ENCODE data around the gene CC2D1A. TPM values are rescaled to one million over a fixed set of nuclear protein-coding genes. Genes with fewer than 3 reads are reported as not detected.

Gene CC2D1A
- total RNA-seq, 1 donor from 2014 or later, result 128 TPM

- no peak overlapping the region for H3K4me3 ChIP-seq
- DNase-seq (ENCODE audit: low spot score in 2 of 2), result no peak
- peaks cover 4 to 18% of the 10 kb centered on the region in 2 donors for H3K4me1 ChIP-seq
- H3K36me3 ChIP-seq, result peaks cover 9 to 19% of the 10 kb centered on the region in 2 donors
- H3K9me3 ChIP-seq, result no peaks in the 10 kb centered on the region
- no peaks in the 10 kb centered on the region for H3K27me3 ChIP-seq
- H3K27ac ChIP-seq, result no peak overlapping the region
- TF ChIP-seq CTCF (IDR thresholded peaks at IDR 0.05), result no peak
- intact Hi-C loops (cut with DNase I), result no loop called here
Observed at GRCh38 chr19:13976446-13976845, 70.4 kb downstream of the CC2D1A start.

GRCh38 chr19:13977803-13978202, 71.8 kb downstream of the CC2D1A start:
- no peaks in the 10 kb centered on the region for H3K9me3 ChIP-seq
- H3K27me3 ChIP-seq, result no peaks in the 10 kb centered on the region
- H3K36me3 ChIP-seq, result peaks cover 5% of the 10 kb centered on the region in 2 donors
- peak overlapping the region in 1 of 2 donors; percentile 75 for H3K4me3 ChIP-seq
- peaks cover 4 to 18% of the 10 kb centered on the region in 2 donors for H3K4me1 ChIP-seq
- no peak for TF ChIP-seq CTCF (IDR thresholded peaks at IDR 0.05)
- no peak for DNase-seq (ENCODE audit: low spot score in 2 of 2)
- intact Hi-C loops (cut with DNase I), result loop anchor here (2.0 kb wide), 1 partner anchor 27 kb away; no protein-coding TSS in a partner anchor
- H3K27ac ChIP-seq, result peak overlapping the region; percentile 56 to 59

GRCh38 chr19:13978351-13979243, 72.6 kb downstream of the CC2D1A start:
- Histone ChIP-seq H3K27ac (peak overlapping the region; percentile 56 to 59), H3K36me3 (peaks cover 0 to 6% of the 10 kb centered on the region in 2 donors), H3K9me3 (no peaks in the 10 kb centered on the region), H3K27me3 (no peaks in the 10 kb centered on the region), H3K4me3 (peak overlapping the region; percentile 58 to 75), H3K4me1 (peaks cover 4 to 18% of the 10 kb centered on the region in 2 donors)
- TF ChIP-seq CTCF (IDR thresholded peaks at IDR 0.05), result no peak
- intact Hi-C loops (cut with DNase I), result loop anchor here (2.0 kb wide), 1 partner anchor 26 kb away; no protein-coding TSS in a partner anchor
- peak; percentile 60 to 89 for DNase-seq (ENCODE audit: low spot score in 2 of 2)

- Histone ChIP-seq H3K27me3 (no peaks in the 10 kb centered on the region), H3K4me3 (peak overlapping the region; percentile 58 to 75), H3K36me3 (peaks cover 0 to 6% of the 10 kb centered on the region in 2 donors), H3K27ac (peak overlapping the region; percentile 40 to 59), H3K4me1 (peaks cover 4 to 18% of the 10 kb centered on the region in 2 donors), H3K9me3 (no peaks in the 10 kb centered on the region)
- DNase-seq (ENCODE audit: low spot score in 2 of 2), result no peak
- intact Hi-C loops (cut with DNase I), result loop anchor here (2.0 kb wide), 1 partner anchor 26 kb away; no protein-coding TSS in a partner anchor
- no peak for TF ChIP-seq CTCF (IDR thresholded peaks at IDR 0.05)
Observed at GRCh38 chr19:13979244-13979615, 73.2 kb downstream of the CC2D1A start.

- TF ChIP-seq CTCF (IDR thresholded peaks at IDR 0.05), result no peak
- Histone ChIP-seq H3K36me3 (peaks cover 0 to 6% of the 10 kb centered on the region in 2 donors), H3K27ac (no peak overlapping the region), H3K4me3 (no peak overlapping the region), H3K4me1 (peaks cover 4 to 18% of the 10 kb centered on the region in 2 donors), H3K27me3 (no peaks in the 10 kb centered on the region), H3K9me3 (no peaks in the 10 kb centered on the region)
- no peak for DNase-seq (ENCODE audit: low spot score in 2 of 2)
- intact Hi-C loops (cut with DNase I), result loop anchor here (2.0 kb wide), 1 partner anchor 25 kb away; no protein-coding TSS in a partner anchor
Observed at GRCh38 chr19:13979686-13980085, 73.7 kb downstream of the CC2D1A start.
